NCI-H2171 treated with DMSO at 0.1 percent for 48 hours (cell line): ENCODE results near the gene SMARCB1.

ENCODE experiments used
- DNase-seq: peaks from one replicate; lab custom pipeline; 2025; lab: John Stamatoyannopoulos, UW

The SMARCB1 gene

GRCh38 chr22:23786752-23787599, at the start of gene SMARCB1:
SMARCB1 (plus strand) TSS chr22:23786966; CDS start chr22:23787170, 204 bp downstream.
- DNase-seq = peak; percentile 82

- DNase-seq = no peak
These were observed 49.1 kb upstream of the SMARCB1 start for GRCh38 chr22:23737696-23738095.

- DNase-seq = no peak
These were observed 44.1 kb upstream of the SMARCB1 start for GRCh38 chr22:23742505-23743264.

GRCh38 chr22:23743303-23743705, 43.5 kb upstream of the SMARCB1 start:
- DNase-seq = peak; percentile 67

GRCh38 chr22:23744001-23744400, 42.8 kb upstream of the SMARCB1 start:
- DNase-seq = no peak

GRCh38 chr22:23744485-23744884, 42.3 kb upstream of the SMARCB1 start:
- no peak for DNase-seq

GRCh38 chr22:23745791-23746190, 41.0 kb upstream of the SMARCB1 start:
- DNase-seq = no peak

- DNase-seq = no peak
These were observed 36.9 kb upstream of the SMARCB1 start for GRCh38 chr22:23749841-23750301.

GRCh38 chr22:23750367-23750713, 36.4 kb upstream of the SMARCB1 start:
- no peak for DNase-seq

- peak; percentile 84 for DNase-seq
These were observed 35.9 kb upstream of the SMARCB1 start, which contains the start of gene ZNF70 for GRCh38 chr22:23750714-23751440. ZNF70 (minus strand) TSS chr22:23751112; CDS start chr22:23745140, 5,972 bp downstream.

GRCh38 chr22:23751441-23751996, 35.2 kb upstream of the SMARCB1 start:
- DNase-seq = peak; percentile 58

GRCh38 chr22:23752090-23752691, 34.6 kb upstream of the SMARCB1 start:
- DNase-seq = no peak

- no peak for DNase-seq
These were observed 34.0 kb upstream of the SMARCB1 start for GRCh38 chr22:23752750-23753149.

GRCh38 chr22:23753385-23753784, 33.4 kb upstream of the SMARCB1 start:
- no peak for DNase-seq

GRCh38 chr22:23754220-23754919, 32.4 kb upstream of the SMARCB1 start, which contains the start of gene VPREB3:
VPREB3 (minus strand) TSS chr22:23754425; CDS start chr22:23754363, 62 bp downstream.
- no peak for DNase-seq

- no peak for DNase-seq
These were observed 31.7 kb upstream of the SMARCB1 start for GRCh38 chr22:23754980-23755636.

GRCh38 chr22:23755711-23756110, 31.1 kb upstream of the SMARCB1 start:
- no peak for DNase-seq

- no peak for DNase-seq
These were observed 29.9 kb upstream of the SMARCB1 start for GRCh38 chr22:23756891-23757290.

GRCh38 chr22:23759566-23759965, 27.2 kb upstream of the SMARCB1 start:
- DNase-seq = no peak

GRCh38 chr22:23760056-23760455, 26.7 kb upstream of the SMARCB1 start:
- no peak for DNase-seq
